Measurements from ENCODE around the gene LMAN2L.
"Not testable (repeated sequence)": the region's sequence is repeated elsewhere in the genome, so short reads cannot be mapped to it uniquely, and the experiment has no call there.

The LMAN2L gene

DNA sequence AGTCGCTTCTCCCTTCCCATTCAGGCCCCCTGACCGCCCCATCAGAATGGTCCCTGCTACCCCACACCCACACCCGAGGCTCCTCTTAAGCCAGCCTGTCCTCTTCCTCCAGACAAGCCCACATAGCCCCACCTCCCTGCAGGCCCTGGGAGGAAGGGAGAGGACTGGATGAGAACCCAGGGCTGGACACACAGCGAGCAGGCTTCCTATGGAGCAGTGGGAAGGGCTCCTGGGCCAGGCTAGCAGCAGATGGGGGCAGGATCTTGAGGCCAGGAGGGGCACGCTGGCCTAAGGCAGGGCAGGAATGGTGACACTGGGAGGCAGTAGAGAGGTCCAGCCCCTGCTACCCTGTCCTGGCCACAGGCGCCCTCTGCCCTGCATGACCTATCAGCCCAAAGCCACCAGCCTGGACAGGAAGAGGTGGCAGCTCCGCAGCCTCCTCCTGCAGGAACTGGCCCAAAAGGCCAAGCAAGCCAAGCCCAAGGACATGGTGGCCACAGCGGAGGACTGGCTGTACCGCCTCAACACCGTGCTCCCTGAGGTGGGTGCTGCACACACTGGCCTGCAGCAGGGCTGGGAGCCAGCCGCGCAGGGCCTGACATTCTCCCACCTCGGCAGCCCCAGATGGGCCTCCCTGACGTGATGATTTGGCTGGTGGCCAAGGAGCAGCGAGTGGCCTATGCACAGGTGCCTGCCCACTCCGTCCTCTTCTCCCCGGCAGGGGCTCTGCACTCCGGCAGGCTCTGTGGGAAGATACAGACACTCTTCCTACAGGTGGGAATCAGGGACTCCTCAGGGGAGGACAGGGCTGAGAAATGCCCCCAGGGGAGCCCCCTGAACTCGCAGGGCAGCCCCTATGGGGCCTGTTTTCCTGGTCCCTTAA is 54.0 kb downstream of the LMAN2L start:
- no peak for DNase-seq

DNA sequence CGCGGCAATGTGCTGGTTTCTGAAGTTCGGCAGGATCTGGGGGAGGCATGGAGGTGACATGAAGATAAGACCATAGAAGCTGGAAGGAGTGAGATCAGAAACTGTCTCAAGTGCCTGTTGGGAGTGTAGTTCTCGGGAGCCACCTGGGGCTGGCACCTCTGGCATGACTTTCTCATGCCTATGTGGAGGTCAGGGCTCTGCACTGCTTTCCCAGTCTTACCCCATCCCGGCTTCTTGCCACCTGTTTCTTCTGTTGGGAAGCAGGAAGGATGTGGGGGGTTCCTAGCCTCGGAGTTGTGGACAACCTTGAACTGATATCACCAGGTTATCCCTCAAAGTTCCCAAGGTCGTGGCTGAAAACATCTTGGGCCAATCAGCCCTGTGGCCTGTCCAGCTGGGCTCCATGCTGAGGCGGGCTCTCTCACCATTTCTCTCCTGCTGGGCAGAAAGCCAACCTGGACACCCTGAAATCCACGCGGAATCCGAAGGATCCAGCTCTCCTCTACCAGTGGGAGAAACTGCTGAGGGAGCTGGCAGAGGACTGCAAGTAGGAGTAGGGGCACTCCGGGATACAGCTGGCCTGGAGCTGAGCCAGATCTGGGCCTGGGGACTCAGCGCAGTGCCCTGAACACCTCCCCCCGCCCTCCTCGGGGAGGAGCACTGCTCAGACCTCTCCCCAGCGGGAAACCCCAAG is 54.8 kb downstream of the LMAN2L start:
- no peak for DNase-seq

- no peak for DNase-seq
Observed at GRCh38 chr2:96683972-96684820, 55.7 kb downstream of the LMAN2L start.

DNA sequence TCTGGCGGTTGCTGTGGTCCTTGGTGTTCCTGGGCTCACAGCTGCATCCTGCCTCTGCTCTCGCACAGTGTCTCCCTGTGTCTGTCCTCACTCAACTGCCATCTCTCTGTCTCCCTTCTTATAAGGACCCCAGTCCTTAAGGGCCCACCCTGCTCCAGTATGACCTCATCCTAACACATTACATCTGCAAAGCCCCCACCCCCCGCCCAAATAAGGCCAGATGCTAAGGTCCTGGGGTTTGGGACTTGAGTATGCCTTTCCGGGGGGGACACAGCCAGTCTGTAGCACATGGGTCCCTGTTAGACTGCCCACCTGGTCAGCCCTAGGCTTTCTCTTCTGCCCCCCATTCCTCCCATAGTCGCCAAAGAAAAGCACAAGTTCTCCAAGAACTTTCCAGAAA is 56.6 kb downstream of the LMAN2L start:
- no peak for DNase-seq

GRCh38 chr2:96681540-96681939 is 58.3 kb downstream of the LMAN2L start:
- DNase-seq = no peak

DNA sequence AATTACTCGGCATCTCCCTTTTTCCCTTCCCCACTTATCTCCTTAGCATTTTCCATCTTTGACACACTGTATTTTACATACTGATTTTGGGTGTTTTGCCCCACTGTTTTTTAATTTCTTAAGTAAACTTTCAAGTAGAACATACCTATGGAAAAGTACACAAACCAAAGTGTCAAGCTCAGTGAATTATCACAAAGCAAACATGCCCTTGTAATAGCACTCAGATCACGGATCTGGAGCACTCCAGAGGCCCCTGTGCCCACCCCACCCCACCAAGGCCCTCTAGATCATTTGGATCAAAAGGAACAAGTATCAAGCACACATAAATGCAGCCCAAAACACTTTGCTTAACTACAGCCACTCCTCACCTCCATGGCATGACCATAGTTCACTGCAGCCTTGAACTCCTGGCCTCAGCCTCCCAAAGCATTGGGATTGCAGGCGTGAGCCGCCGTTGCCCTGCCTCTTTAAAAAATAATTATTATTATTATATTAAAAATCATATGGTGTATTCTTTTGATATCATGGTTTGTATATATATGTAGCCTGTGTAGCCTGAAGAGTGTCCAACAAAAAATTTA is 59.2 kb downstream of the LMAN2L start:
- DNase-seq = no peak

GRCh38 chr2:96679848-96680247 is 60.0 kb downstream of the LMAN2L start:
- DNase-seq = no peak

GRCh38 chr2:96669539-96670215 is 70.2 kb downstream of the LMAN2L start:
- DNase-seq = no peak

DNA sequence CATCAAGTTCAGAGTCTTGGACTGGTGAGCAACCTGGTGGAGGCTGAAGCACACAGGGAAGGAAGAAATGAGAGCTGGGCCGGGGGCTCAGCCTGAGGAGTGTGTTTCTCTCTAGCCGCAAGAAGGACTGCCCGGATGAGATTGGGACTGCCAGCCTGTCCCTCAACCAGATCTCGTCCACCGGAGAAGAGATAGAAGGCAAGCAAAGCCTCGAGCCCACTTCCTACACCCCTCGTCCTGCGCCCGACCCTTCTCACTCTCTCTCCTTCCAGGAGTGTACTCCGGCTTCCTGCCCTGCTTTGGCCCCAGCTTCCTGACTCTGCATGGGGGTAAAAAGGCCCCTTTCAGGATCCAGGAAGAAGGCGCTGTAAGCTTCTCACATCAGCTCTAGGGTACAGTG is 71.1 kb downstream of the LMAN2L start:
- no peak for DNase-seq

DNA sequence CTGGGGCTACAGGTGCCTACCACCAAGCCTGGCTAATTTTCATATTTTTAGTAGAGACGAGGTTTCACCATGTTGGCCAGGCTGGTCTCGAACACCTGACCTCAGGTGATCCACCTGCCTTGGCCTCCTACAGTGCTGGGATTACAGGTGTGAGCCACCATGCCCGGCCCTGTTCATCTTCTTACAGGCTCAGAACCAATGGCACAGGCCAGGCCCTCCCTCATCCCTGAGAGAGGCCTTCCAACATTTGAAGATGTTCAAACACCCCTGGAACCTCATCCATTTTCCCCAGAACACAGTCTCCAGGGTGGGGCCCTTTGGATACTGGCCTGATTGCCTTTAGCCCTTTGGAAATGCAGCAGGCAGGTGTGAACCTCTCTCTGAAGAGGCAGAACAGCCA is 74.1 kb downstream of the LMAN2L start:
- DNase-seq = not testable (repeated sequence)

- no peak for DNase-seq
Observed at GRCh38 chr2:96665083-96665569, 74.7 kb downstream of the LMAN2L start.

DNA sequence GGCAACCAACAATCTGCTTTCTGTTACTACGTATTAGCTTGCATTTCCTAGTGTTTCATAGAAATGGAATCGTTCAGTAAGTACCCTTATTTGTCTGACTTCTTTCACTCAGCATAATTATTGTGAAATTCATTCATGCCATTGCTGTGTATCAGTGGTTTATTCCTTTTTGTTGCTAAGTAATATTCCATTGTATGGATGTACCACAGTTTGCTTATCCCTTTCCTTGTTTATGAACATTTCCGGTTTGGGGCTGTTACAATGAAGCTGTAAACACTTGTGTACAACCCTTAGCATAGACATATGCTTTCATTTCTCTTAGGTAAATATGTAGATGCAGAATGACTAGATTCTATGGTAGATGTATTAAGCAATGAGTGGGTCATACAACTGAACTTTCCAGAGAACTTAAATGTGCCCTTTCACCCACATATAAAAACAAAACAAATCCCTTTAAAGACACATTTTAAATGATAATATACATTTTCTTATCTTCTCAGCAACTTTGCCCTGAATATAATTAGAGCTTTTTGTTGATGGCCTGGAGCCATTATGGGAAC is 75.4 kb downstream of the LMAN2L start:
- DNase-seq = no peak

GRCh38 chr2:96663829-96664228 is 76.0 kb downstream of the LMAN2L start:
- DNase-seq = no peak

GRCh38 chr2:96663177-96663576 is 76.7 kb downstream of the LMAN2L start:
- no peak for DNase-seq

DNA sequence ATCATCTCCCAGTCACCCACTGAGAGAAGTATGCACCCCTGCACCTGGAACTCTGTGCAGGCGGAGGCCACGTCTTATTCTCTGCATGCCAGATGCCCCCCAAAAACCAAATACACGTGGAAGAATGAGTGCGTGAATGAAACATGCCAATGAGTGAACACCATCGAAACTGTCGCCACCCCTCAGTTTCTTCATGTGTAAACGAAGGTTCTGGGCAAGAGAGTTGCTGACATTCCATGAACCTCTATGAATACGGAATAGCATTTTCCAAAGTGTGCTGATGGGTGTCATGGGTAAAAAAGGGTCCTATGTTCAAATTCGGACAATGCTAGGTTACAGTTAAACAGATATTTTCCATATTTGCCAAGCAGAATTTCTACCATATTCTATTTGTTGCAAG is 77.5 kb downstream of the LMAN2L start:
- DNase-seq = no peak

DNA sequence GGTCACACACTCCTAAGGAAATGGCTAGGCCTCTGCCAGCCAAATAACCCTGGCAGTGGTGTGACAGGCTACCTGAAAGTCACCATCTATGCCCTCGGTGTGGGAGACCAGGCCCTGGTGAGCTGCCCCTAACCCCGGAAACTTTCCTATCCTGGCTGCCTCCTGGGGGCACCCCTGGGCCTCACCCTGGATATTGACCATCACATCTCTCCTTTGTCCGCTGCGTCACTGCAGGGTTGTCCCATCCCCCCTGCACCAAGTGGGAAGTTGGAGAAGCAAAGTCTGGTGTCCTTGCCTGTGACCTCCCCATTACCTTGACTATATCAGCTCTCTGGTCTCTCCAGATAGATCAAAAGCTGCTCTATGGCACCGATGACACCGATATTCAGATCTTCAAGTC is 78.5 kb downstream of the LMAN2L start:
- no peak for DNase-seq

DNA sequence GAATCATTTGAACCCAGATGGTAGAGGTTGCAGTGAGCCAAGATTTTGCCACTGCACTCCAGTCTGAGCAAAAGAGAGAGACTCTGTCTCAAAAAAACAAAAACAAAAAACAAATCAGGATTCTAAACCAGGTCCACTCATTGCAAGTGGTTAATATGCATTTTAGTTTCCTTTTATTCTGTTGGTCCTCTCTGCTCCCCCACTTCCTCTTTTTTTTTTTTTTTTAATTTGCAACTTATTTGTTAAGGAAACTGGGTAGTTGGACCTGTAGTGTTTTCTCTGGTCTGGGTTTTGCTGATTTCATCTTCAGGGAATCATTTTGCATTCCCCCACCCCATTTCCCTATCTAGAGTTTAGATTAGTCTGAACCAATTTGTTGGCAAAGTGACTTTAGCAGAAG is 83.3 kb downstream of the LMAN2L start:
- no peak for DNase-seq

All from stimulated activated CD4-positive, alpha-beta T cell treated with anti-CD3 and anti-CD28 coated beads, Interleukin-4, amount 100 ng/mL, for 4 hours (primary cell).